Non-pigmented ciliary epithelial cell (primary cell): ENCODE measurements around the gene MVB12B.
"Not testable (repeated sequence)": the region's sequence is repeated elsewhere in the genome, so short reads cannot be mapped to it uniquely, and the experiment has no call there.

Source experiments
- DNase-seq: peaks from one replicate; pipeline ENCODE4 v3.0.0-alpha.2; 2010; ENCODE audit warnings: low read depth

The MVB12B gene

GRCh38 chr9:126326228-126327005, at the start of gene MVB12B:
TSS of gene MVB12B (plus strand) at chr9:126326829. CDS start at chr9:126326930, 101 bp downstream.
- no peak for DNase-seq

- DNase-seq, result no peak
Observed at GRCh38 chr9:126283799-126284465, 42.7 kb upstream of the MVB12B start.

- not testable (repeated sequence) for DNase-seq
Observed at GRCh38 chr9:126285652-126286051, 41.0 kb upstream of the MVB12B start.

- DNase-seq, result no peak
Observed at GRCh38 chr9:126287166-126287866, 39.3 kb upstream of the MVB12B start.

GRCh38 chr9:126290871-126291270, 35.8 kb upstream of the MVB12B start:
- DNase-seq, result no peak

GRCh38 chr9:126291925-126292324, 34.7 kb upstream of the MVB12B start:
- DNase-seq, result no peak

GRCh38 chr9:126292736-126293521, 33.7 kb upstream of the MVB12B start:
- no peak for DNase-seq

- DNase-seq, result no peak
Observed at GRCh38 chr9:126293522-126293889, 33.1 kb upstream of the MVB12B start.

- DNase-seq, result no peak
Observed at GRCh38 chr9:126294331-126295081, 32.1 kb upstream of the MVB12B start.

- no peak for DNase-seq
Observed at GRCh38 chr9:126295082-126295477, 31.5 kb upstream of the MVB12B start.

- no peak for DNase-seq
Observed at GRCh38 chr9:126295516-126295915, 31.1 kb upstream of the MVB12B start.

- DNase-seq, result no peak
Observed at GRCh38 chr9:126295936-126296600, 30.6 kb upstream of the MVB12B start.

- DNase-seq, result no peak
Observed at GRCh38 chr9:126296687-126297086, 29.9 kb upstream of the MVB12B start.

- no peak for DNase-seq
Observed at GRCh38 chr9:126297661-126298060, 29.0 kb upstream of the MVB12B start.

GRCh38 chr9:126298063-126298801, 28.4 kb upstream of the MVB12B start:
- DNase-seq, result no peak

GRCh38 chr9:126299706-126300276, 26.8 kb upstream of the MVB12B start:
- no peak for DNase-seq

- DNase-seq, result no peak
Observed at GRCh38 chr9:126301196-126301595, 25.4 kb upstream of the MVB12B start.

GRCh38 chr9:126301985-126302603, 24.5 kb upstream of the MVB12B start:
- peak; percentile 14 for DNase-seq

GRCh38 chr9:126302730-126303129, 23.9 kb upstream of the MVB12B start:
- no peak for DNase-seq
